ENCODE measurements around the gene LAT. TPM values are rescaled to one million over a fixed set of nuclear protein-coding genes. Genes with fewer than 3 reads are reported as not detected.

Gene LAT
- total and polyA plus RNA-seq, 2 of the 4 experiments (the other 2 are of a cell fraction): 0.18 to 7.4 TPM

GRCh38 chr16:28986492-28986891 lies 1.6 kb downstream of the LAT start:
- no peak overlapping the region for H3K4ac ChIP-seq (ENCODE audit: low read depth, low read length)
- no peak overlapping the region for H4K5ac ChIP-seq (ENCODE audit: low read depth, low read length)
- no peak overlapping the region for H2BK5ac ChIP-seq (ENCODE audit: low read depth, low read length, poor library complexity, severe bottlenecking)
- no TSS peak for BruUV-seq (replicated peaks)
- DNase-seq: no peak
- no peaks in the 10 kb centered on the region for H3K4me1 ChIP-seq (ENCODE audit: control insufficient read depth, insufficient read depth, low read length)
- no peak overlapping the region for H2BK120ac ChIP-seq (ENCODE audit: low read depth, low read length)
- H3K4me3 ChIP-seq (ENCODE audit: insufficient read depth, low read depth, low read length): no peak overlapping the region
- H3K36me3 ChIP-seq (ENCODE audit: control insufficient read depth, insufficient read depth, low read length): peaks cover 60% of the 10 kb centered on the region
- H3K4me2 ChIP-seq (ENCODE audit: low read depth, low read length): no peak overlapping the region
- H3K56ac ChIP-seq (ENCODE audit: extremely low read depth, insufficient read depth, low read length): no peak overlapping the region
- H2AK9ac ChIP-seq (replicated peaks; ENCODE audit: low read depth, low read length, poor library complexity): no peak overlapping the region
- peaks cover 0 to 8% of the 10 kb centered on the region in 2 experiments; a peak in 1 of 4 replicates for H3K79me1 ChIP-seq (ENCODE audit: low read depth in 1 of 2, low read length in 2 of 2)
- no peaks in the 10 kb centered on the region for H3K27me3 ChIP-seq (ENCODE audit: control insufficient read depth, insufficient read depth, low read length)
- no peak overlapping the region for H3K23ac ChIP-seq (ENCODE audit: low read depth, low read length)
- H3K9me1 ChIP-seq (ENCODE audit: insufficient read depth, low read length): no peaks in the 10 kb centered on the region
- POLR2A ChIA-PET (ENCODE audit: unreplicated experiment): no interaction called here
- no peak overlapping the region for H2BK15ac ChIP-seq (ENCODE audit: low read depth, low read length)
- in situ Hi-C loops (cut with MboI; ENCODE audit: low sequenced_read_pairs): no loop called here
- H2AFZ ChIP-seq (replicated peaks; ENCODE audit: low read length, poor library complexity): no peak overlapping the region
- no peak overlapping the region for H3K27ac ChIP-seq (ENCODE audit: insufficient read depth, low read length)
- no peak overlapping the region for H3K18ac ChIP-seq (ENCODE audit: low read depth, low read length)
- H2AK5ac ChIP-seq (ENCODE audit: low read depth, low read length): no peak overlapping the region
- WGBS, 2 experiments (ENCODE audit: extremely low coverage in 2 of 2, insufficient read length in 1 of 2): no CpG with 5 or more reads among the region's 13 CpGs
- no peak overlapping the region for H3K9ac ChIP-seq (ENCODE audit: low read depth, low read length)
- no peak overlapping the region for H2BK20ac ChIP-seq (ENCODE audit: low read depth, low read length)
- dilution Hi-C loops (cut with HindIII; ENCODE audit: low sequenced_read_pairs, unreplicated experiment): no loop called here
- no peak overlapping the region for H4K8ac ChIP-seq (ENCODE audit: low read depth in 2 of 2, low read length in 2 of 2)
- no peaks in the 10 kb centered on the region for H4K20me1 ChIP-seq (ENCODE audit: insufficient read depth, low read length)
- no peak for ATAC-seq (ENCODE audit: low read depth)
- intact Hi-C loops (cut with micrococcal nuclease): no loop called here
- no peak overlapping the region for H3K14ac ChIP-seq (replicated peaks; ENCODE audit: low read depth, low read length)
- H4K91ac ChIP-seq (ENCODE audit: insufficient read depth, low read depth, low read length): no peak overlapping the region
- H3K9me3 ChIP-seq (ENCODE audit: control insufficient read depth, insufficient read depth, low read length): peaks cover 5% of the 10 kb centered on the region
- TF ChIP-seq CHD1 (IDR thresholded peaks at IDR 0.05; ENCODE audit: low read depth, low read length) (no peak), FOS (IDR thresholded peaks at IDR 0.05; ENCODE audit: low read depth, low read length) (no peak), RFX5 (IDR thresholded peaks at IDR 0.05; ENCODE audit: low read depth, low read length) (no peak), NFE2L2 (IDR thresholded peaks at IDR 0.05; ENCODE audit: low read depth, low read length) (no peak), BHLHE40 (IDR thresholded peaks at IDR 0.05; ENCODE audit: low read depth, low read length) (no peak), MAFK (IDR thresholded peaks at IDR 0.05; ENCODE audit: low read depth, low read length) (no peak), USF2 (IDR thresholded peaks at IDR 0.05; ENCODE audit: low read depth, low read length) (no peak), MAZ (IDR thresholded peaks at IDR 0.05; ENCODE audit: borderline replicate concordance, low read depth, low read length) (no peak), RCOR1 (IDR thresholded peaks at IDR 0.05; ENCODE audit: insufficient replicate concordance, low read length) (no peak), POLR2A (IDR thresholded peaks at IDR 0.05; ENCODE audit: low read depth, low read length) (no peak), ELK1 (IDR thresholded peaks at IDR 0.05; ENCODE audit: borderline replicate concordance, low read depth, low read length) (no peak), CTCF (conservative IDR thresholded peaks at IDR 0.05; ENCODE audit: low read depth, low read length) (no peak), RAD21 (IDR thresholded peaks at IDR 0.05; ENCODE audit: low read length) (no peak)
- CTCF ChIA-PET: no interaction called here
